HG02763 (cell line): ENCODE data around the gene CENPX.

Experiments
- ATAC-seq: cut with Tn5 transposase; IDR thresholded peaks from one replicate; pipeline ENCODE4 v1.9.1; 2021; ENCODE audit warnings: mild to moderate bottlenecking, moderate library complexity; ENCODE audit not compliant: unreplicated experiment

The CENPX gene

GRCh38 chr17:82055023-82055964 is 32.6 kb upstream of the CENPX start:
- no peak for ATAC-seq

- ATAC-seq: no peak
Observed at GRCh38 chr17:82054351-82055022, 31.8 kb upstream of the CENPX start.

GRCh38 chr17:82053556-82054263 is 31.0 kb upstream of the CENPX start:
- no peak for ATAC-seq

- no peak for ATAC-seq
Observed at GRCh38 chr17:82053130-82053529, 30.5 kb upstream of the CENPX start.

GRCh38 chr17:82052638-82053059 is 30.0 kb upstream of the CENPX start:
- no peak for ATAC-seq

GRCh38 chr17:82051776-82052637 is 29.3 kb upstream of the CENPX start, which contains the start of the genes GPS1 and RFNG:
GPS1 (plus strand) TSS chr17:82051898; CDS start chr17:82051932, 34 bp downstream.
RFNG (minus strand) TSS chr17:82051811; CDS start chr17:82051766, 45 bp downstream.
- peak; percentile 44 for ATAC-seq

GRCh38 chr17:82050761-82051641 is 28.3 kb upstream of the CENPX start:
- peak; percentile 11 for ATAC-seq

- no peak for ATAC-seq
Observed at GRCh38 chr17:82050152-82050760, 27.6 kb upstream of the CENPX start.

- ATAC-seq: no peak
Observed at GRCh38 chr17:82049521-82049971, 26.9 kb upstream of the CENPX start.

- no peak for ATAC-seq
Observed at GRCh38 chr17:82049106-82049505, 26.4 kb upstream of the CENPX start.

- no peak for ATAC-seq
Observed at GRCh38 chr17:82048571-82048971, 25.9 kb upstream of the CENPX start.

GRCh38 chr17:82047914-82048570 is 25.4 kb upstream of the CENPX start:
- no peak for ATAC-seq

- no peak for ATAC-seq
Observed at GRCh38 chr17:82047379-82047778, 24.7 kb upstream of the CENPX start.

GRCh38 chr17:82046903-82047302 is 24.2 kb upstream of the CENPX start:
- no peak for ATAC-seq

GRCh38 chr17:82045936-82046484 is 23.3 kb upstream of the CENPX start:
- no peak for ATAC-seq

GRCh38 chr17:82043507-82043906 is 20.8 kb upstream of the CENPX start:
- ATAC-seq: no peak

- ATAC-seq: no peak
Observed at GRCh38 chr17:82042649-82043048, 20.0 kb upstream of the CENPX start.
